Brain microvascular endothelial cell (primary cell): ENCODE measurements around the gene TACC2.

Experiments
- DNase-seq: peaks from one replicate; pipeline ENCODE4 v3.0.0-alpha.2; 2020
- H3K27ac ChIP-seq: fragments of 250-450 bp; sonication (Bioruptor Pico); 2 replicates; pipeline ENCODE4 v1.5.1; 2020; ENCODE audit warnings: mild to moderate bottlenecking, moderate library complexity
- H3K27me3 ChIP-seq: fragments of 250-450 bp; sonication (Bioruptor Pico); replicated peaks from 2 replicates; pipeline ENCODE4 v1.5.1; 2020; ENCODE audit warnings: mild to moderate bottlenecking
- H3K36me3 ChIP-seq: fragments of 250-450 bp; sonication (Bioruptor Pico); replicated peaks from 2 replicates; pipeline ENCODE4 v1.5.1; 2020; ENCODE audit warnings: mild to moderate bottlenecking
- H3K4me3 ChIP-seq: 2 replicates; pipeline ENCODE4 v1.5.1; 2011; ENCODE audit warnings: low read depth, mild to moderate bottlenecking, control low read depth, low read length, moderate library complexity
- in situ Hi-C: cut with HindIII; loops from 2 replicates; pipeline ENCODE4 v1.10.0; 2017; ENCODE audit warnings: low sequenced_read_pairs, low pct_ligation_motif_present
- TF ChIP-seq, protein P1 (sequence below): IDR thresholded peaks from 2 replicates; pipeline ENCODE4 v1.5.1; 2011; ENCODE audit warnings: low read depth, mild to moderate bottlenecking, moderate library complexity, low read length, control low read depth, inconsistent platforms; ENCODE audit errors: missing control alignments

TACC2 gene

DNA sequence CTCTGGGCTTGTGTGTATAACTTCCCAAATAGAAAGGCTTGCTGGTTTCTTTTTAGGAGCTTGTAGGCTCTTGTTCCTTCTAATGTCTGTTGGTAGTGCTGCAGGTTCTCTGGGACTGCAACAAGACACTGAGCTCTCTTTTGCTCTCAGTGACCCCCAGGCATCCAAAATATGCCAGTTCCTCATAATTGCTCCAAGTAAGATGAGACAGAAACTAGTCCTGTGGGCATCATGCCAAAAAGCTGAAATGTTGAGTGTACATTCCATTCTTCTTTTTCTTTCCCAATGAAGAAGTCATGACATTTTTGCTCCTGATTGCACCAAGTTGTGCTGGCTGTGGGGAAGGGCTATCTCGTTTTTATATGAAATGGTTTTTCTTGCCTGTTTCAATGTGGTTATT lies 275.0 kb downstream of the TACC2 start:
- peak; percentile 89 for DNase-seq
- no peaks in the 10 kb centered on the region for H3K27me3 ChIP-seq
- peak overlapping the region; percentile 53 for H3K27ac ChIP-seq
- H3K4me3 ChIP-seq = no peak overlapping the region
- H3K36me3 ChIP-seq = no peaks in the 10 kb centered on the region
- TF ChIP-seq, protein P1, sequence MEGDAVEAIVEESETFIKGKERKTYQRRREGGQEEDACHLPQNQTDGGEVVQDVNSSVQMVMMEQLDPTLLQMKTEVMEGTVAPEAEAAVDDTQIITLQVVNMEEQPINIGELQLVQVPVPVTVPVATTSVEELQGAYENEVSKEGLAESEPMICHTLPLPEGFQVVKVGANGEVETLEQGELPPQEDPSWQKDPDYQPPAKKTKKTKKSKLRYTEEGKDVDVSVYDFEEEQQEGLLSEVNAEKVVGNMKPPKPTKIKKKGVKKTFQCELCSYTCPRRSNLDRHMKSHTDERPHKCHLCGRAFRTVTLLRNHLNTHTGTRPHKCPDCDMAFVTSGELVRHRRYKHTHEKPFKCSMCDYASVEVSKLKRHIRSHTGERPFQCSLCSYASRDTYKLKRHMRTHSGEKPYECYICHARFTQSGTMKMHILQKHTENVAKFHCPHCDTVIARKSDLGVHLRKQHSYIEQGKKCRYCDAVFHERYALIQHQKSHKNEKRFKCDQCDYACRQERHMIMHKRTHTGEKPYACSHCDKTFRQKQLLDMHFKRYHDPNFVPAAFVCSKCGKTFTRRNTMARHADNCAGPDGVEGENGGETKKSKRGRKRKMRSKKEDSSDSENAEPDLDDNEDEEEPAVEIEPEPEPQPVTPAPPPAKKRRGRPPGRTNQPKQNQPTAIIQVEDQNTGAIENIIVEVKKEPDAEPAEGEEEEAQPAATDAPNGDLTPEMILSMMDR = no peak
- in situ Hi-C loops = no loop called here

DNA sequence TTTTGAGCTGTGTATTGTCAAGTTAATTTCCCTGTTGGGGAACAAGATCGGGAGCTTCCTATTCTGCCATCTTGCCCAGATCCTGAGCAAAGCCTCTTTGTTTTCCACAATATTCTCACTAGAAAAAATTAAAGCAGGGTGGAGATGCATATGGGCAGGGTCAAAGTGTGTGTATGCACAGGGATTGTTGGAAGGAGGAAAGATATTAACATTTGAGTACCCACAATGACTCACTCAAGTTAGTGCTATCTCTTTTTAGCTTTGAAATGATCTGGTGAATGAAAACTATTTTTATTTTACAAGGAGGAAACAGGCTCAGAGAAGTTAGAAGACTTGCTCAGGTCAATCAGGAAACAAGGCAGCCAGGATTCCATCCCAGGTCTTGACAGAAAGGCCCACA lies 275.5 kb downstream of the TACC2 start:
- DNase-seq = no peak
- peak overlapping the region; percentile 53 for H3K27ac ChIP-seq
- H3K36me3 ChIP-seq = no peaks in the 10 kb centered on the region
- H3K4me3 ChIP-seq = no peak overlapping the region
- H3K27me3 ChIP-seq = no peaks in the 10 kb centered on the region
- TF ChIP-seq, protein P1 = no peak
- in situ Hi-C loops = no loop called here

DNA sequence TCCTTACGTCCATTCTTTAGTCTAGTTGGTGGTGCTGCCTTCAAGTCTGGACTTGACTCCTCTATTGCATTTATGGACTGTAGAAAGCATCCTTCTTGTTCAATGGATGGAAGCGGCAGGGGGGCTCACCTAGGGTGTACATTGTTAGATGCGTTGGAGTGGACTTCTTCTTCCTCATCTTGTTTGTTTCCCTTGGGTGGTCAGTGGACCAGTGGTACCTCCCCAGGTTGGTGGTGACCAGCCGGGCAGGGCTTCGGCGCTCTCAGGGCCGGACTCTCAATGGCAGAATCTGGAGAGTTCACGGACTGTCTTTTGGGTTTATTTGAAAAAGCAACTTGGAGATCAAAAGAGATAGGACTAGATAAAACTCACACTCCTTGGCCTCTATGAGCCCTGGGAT lies 276.0 kb downstream of the TACC2 start:
- no peak for DNase-seq
- H3K27ac ChIP-seq = no peak overlapping the region
- TF ChIP-seq, protein P1 = no peak
- H3K4me3 ChIP-seq = no peak overlapping the region
- in situ Hi-C loops = no loop called here
- H3K36me3 ChIP-seq = peaks cover 2% of the 10 kb centered on the region
- H3K27me3 ChIP-seq = no peaks in the 10 kb centered on the region

- H3K36me3 ChIP-seq = peaks cover 2% of the 10 kb centered on the region
- H3K4me3 ChIP-seq = no peak overlapping the region
- H3K27ac ChIP-seq = no peak overlapping the region
- in situ Hi-C loops = no loop called here
- no peaks in the 10 kb centered on the region for H3K27me3 ChIP-seq
- DNase-seq = no peak
- TF ChIP-seq, protein P1 = no peak
Measured at GRCh38 chr10:122265896-122266295, 276.9 kb downstream of the TACC2 start.

GRCh38 chr10:122267849-122268737 lies 279.1 kb downstream of the TACC2 start:
- DNase-seq = peak; percentile 31
- TF ChIP-seq, protein P1 = peak; percentile 99
- H3K27ac ChIP-seq = no peak overlapping the region

More at GRCh38 chr10:122267849-122268737, 279.1 kb downstream of the TACC2 start:
- Histone ChIP-seq H3K36me3 (peaks cover 2% of the 10 kb centered on the region), H3K27me3 (no peaks in the 10 kb centered on the region), H3K4me3 (no peak overlapping the region)
- in situ Hi-C loops = no loop called here
